HepG2 (cell line): Measurements from ENCODE around the gene RNU5B-1. TPM values are rescaled to one million over a fixed set of nuclear protein-coding genes. Genes with fewer than 3 reads are reported as not detected.
"Not testable (repeated sequence)": the region's sequence is repeated elsewhere in the genome, so short reads cannot be mapped to it uniquely, and the experiment has no call there.

ENCODE experiments used
- ATAC-seq: fragments of 200-7000 bp; cut with Tn5 transposase; 3 replicates; pipeline ENCODE4 v1.9.1; 2020; ENCODE audit warnings: mild to moderate bottlenecking, moderate library complexity
- BruUV-seq: library from RNA; stranded (reverse); fragments of 400-500 nt; replicated peaks from 2 replicates; lab custom pipeline; 2021; lab: Mats Ljungman, UMichigan
- CTCF ChIA-PET: fragments of 300-600 bp; formaldehyde crosslinking; extraction: SDS; loops from one replicate; lab custom pipeline; 2021; ENCODE audit warnings: low total read pairs, inconsistent platforms, low intra/inter-chr PET ratio; lab: Yijun Ruan, JAX
- POLR2A ChIA-PET: fragments of 350-600 bp; sonication (Branson Sonifier 250); formaldehyde crosslinking; loops from one replicate; lab custom pipeline; 2020; ENCODE audit warnings: antibody characterized with exemption, inconsistent platforms; lab: Yijun Ruan, JAX
- DNase-seq: peaks from one replicate; pipeline ENCODE4 v3.0.0-alpha.2; 2015; ENCODE audit warnings: low spot score
- FAIRE-seq: peaks from 3 replicates; lab custom pipeline; 2011; peaks lifted over from hg19 to GRCh38; lab: Jason Lieb, UNC
- H2AFZ ChIP-seq: one replicate; pipeline ENCODE4 v1.6.1; 2011; ENCODE audit warnings: low read length, inconsistent platforms
- H3K27ac ChIP-seq: fragments of 300-600 bp; 3 replicates; pipeline ENCODE4 v1.8.0; 2011; ENCODE audit warnings: mixed run types, mild to moderate bottlenecking, mixed read lengths, low read length, inconsistent platforms; ENCODE audit not compliant: insufficient read depth; ENCODE audit errors: extremely low read length
- H3K27me3 ChIP-seq, 2 experiments: fragments of 200-600 bp in 1 of 2; 2 replicates in 1 of 2; 3 replicates in 1 of 2; pipeline versions ENCODE4 v1.6.0 to v1.8.0; 2011; ENCODE audit warnings: low read length in 2 of 2, mild to moderate bottlenecking in 2 of 2, moderate library complexity in 2 of 2, inconsistent platforms in 1 of 2; ENCODE audit not compliant: insufficient read depth in 2 of 2, control insufficient read depth in 1 of 2
- H3K36me3 ChIP-seq, 2 experiments: fragments of 200-600 bp in 1 of 2; replicated peaks in 1 of 2; 2 replicates in 1 of 2; 3 replicates in 1 of 2; pipeline versions ENCODE4 v1.5.1 to v1.8.0; 2011; ENCODE audit warnings: low read length in 2 of 2, inconsistent platforms in 1 of 2; ENCODE audit not compliant: insufficient read depth in 2 of 2, control insufficient read depth in 1 of 2
- H3K4me1 ChIP-seq: 2 replicates; pipeline ENCODE4 v1.5.1; 2012; ENCODE audit warnings: low read length, inconsistent platforms; ENCODE audit not compliant: insufficient read depth
- H3K4me2 ChIP-seq: 2 replicates; pipeline ENCODE4 v1.6.0; 2011; ENCODE audit warnings: low read depth, low read length, inconsistent platforms
- H3K4me3 ChIP-seq, 3 experiments: fragments of 200-600 bp in 1 of 3; sonication (generic), shearing (Covaris generic) in 1 of 3; replicated peaks in 1 of 3; 2 replicates each; pipeline ENCODE4 v1.5.1; 2011 to 2016; ENCODE audit warnings: low read length in 3 of 3, inconsistent platforms in 2 of 3, low read depth in 2 of 3, mild to moderate bottlenecking in 2 of 3, control low read depth in 1 of 3, mixed read lengths in 1 of 3; ENCODE audit not compliant: insufficient read depth in 1 of 3
- H3K79me2 ChIP-seq: one replicate; pipeline ENCODE4 v1.6.1; 2011; ENCODE audit warnings: low read length, inconsistent platforms; ENCODE audit not compliant: insufficient read depth
- H3K9ac ChIP-seq: 2 replicates; pipeline ENCODE4 v1.6.0; 2011; ENCODE audit warnings: mild to moderate bottlenecking, low read depth, low read length, inconsistent platforms; ENCODE audit not compliant: insufficient read depth
- H3K9me3 ChIP-seq: 2 replicates; pipeline ENCODE4 v1.5.1; 2012; ENCODE audit warnings: mild to moderate bottlenecking, low read length
- H4K20me1 ChIP-seq: 2 replicates; pipeline ENCODE4 v1.6.0; 2011; ENCODE audit warnings: inconsistent platforms, mild to moderate bottlenecking, low read length, moderate library complexity; ENCODE audit not compliant: insufficient read depth
- RAD21 ChIP-seq: fragments of 450-650 bp; formaldehyde crosslinking; IDR thresholded peaks from 2 replicates; pipeline ENCODE4 v1.5.0; 2020; ENCODE audit warnings: mild to moderate bottlenecking
- SMC3 ChIP-seq: IDR thresholded peaks from 2 replicates; pipeline ENCODE4 v1.6.1; 2011; ENCODE audit warnings: low read length, improper control_type of control experiment
- STAG1 ChIP-seq: sonication (generic); formaldehyde crosslinking; IDR thresholded peaks from 2 replicates; pipeline ENCODE4 v1.4.0; 2020; ENCODE audit warnings: missing genetic modification reagents
- WGBS: methylation state at CpG from one replicate; pipeline ENCODE4 v1.1.6; 2017; ENCODE audit warnings: low lambda C conversion rate; 5-methylcytosine and 5-hydroxymethylcytosine counted together
- in situ Hi-C: cut with HindIII; loops from 2 replicates; pipeline ENCODE4 v1.10.0; 2017; ENCODE audit warnings: low pct_unique_long_range_greater_than_20kb; ENCODE audit not compliant: extremely low pct_ligation_motif_present
- intact Hi-C: fragments of 100-400 bp; cut with micrococcal nuclease; formaldehyde crosslinking; loops from one replicate; pipeline ENCODE4 v1.10.0; 2022; ENCODE audit not compliant: unreplicated experiment
- polyA plus RNA-seq, 8 experiments: library from polyadenylated mRNA; depleted of rRNA in 3 of 8; stranded (reverse) in 7 of 8; unstranded in 1 of 8; fragments of >200 nt; fragmentation: Illumina TruSeq in 4 of 8; extraction: Trizol in 4 of 8; gene quantifications; 2 replicates each; pipeline versions ENCODE4 v1.2.1 to v1.2.3, GENCODE V29; 2011 to 2016; ENCODE audit warnings: low read depth in 4 of 8, missing spikeins in 1 of 8, mixed read lengths in 1 of 8; ENCODE audit not compliant: insufficient read depth in 1 of 8
- total RNA-seq, 5 experiments: library from RNA; depleted of rRNA; stranded (reverse); fragments of >200 nt; fragmentation: Illumina TruSeq; extraction: Trizol; gene quantifications; 2 replicates each; pipeline ENCODE4 v1.2.3, GENCODE V29; 2016; ENCODE audit warnings: low read depth in 1 of 5
- TF ChIP-seq, protein P1 (sequence below): sonication (generic); formaldehyde crosslinking; IDR thresholded peaks from 2 replicates; pipeline ENCODE4 v1.5.0; 2020; ENCODE audit warnings: mild to moderate bottlenecking, missing genetic modification reagents, moderate library complexity

Gene RNU5B-1
- total and polyA plus RNA-seq, 2 of the 13 experiments (the other 11 are each of a cell fraction or from before 2014, with no cell fraction given) = 1,646 TPM; not detected in 1

DNA sequence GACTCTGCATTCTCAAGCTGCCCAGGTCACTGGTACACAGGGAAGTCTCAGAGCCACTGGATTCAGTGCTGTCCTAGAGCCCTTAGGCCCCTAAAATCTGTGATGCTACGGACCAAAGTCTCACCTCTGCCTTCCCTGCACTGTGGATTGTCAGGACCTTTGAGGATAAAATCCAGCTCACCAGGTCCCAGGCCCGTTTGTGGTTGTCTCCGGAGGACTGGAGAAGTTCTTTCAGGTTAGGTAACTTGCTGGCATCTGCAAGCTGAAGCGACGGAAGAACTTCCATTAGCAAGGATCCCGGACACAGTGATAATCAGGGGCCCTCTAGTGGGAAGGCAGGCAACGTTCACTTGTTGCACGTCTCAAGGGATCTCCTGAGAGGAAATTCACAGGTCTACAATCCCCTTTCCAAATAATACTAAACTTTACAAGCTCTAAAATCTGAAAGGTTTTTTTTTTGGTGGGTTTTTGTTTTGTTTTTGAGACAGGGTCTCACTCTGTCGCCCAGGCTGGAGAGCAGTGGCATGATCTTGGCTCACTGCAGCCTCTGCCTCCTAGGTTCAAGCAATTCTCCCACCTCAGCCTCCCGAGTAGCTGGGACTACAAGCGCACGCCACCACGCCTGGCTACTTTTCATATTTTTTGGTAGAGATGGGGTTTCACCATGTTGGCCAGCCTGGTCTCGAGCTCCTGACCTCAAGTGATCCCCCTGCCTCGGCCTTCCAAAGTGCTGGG lies 33.5 kb upstream of the RNU5B-1 start:
- H3K27me3 ChIP-seq, BruUV-seq, H3K79me2 ChIP-seq, H3K27ac ChIP-seq, H3K4me2 ChIP-seq, H3K4me1 ChIP-seq, H3K9me3 ChIP-seq, H3K4me3 ChIP-seq, H4K20me1 ChIP-seq, H3K9ac ChIP-seq, H2AFZ ChIP-seq: not testable (repeated sequence)
- ChIA-PET POLR2A (interaction anchor here (0.7 to 1.4 kb wide), 3 partner anchors 34 to 89 kb away, joined by 3 to 10 read pairs (median 4); partner anchors contain the start of genes CLPX and RNU5B-1), CTCF (interaction anchor here (0.7 to 3.5 kb wide), 3 partner anchors 27 to 237 kb away, joined by 3 to 28 read pairs (median 3); no protein-coding TSS in a partner anchor)
- TF ChIP-seq SMC3 = peak; percentile 91
- TF ChIP-seq STAG1 = peak; percentile 82
- TF ChIP-seq RAD21 (CRISPR knock-in tag) = peak; percentile 66
- TF ChIP-seq, protein P1, sequence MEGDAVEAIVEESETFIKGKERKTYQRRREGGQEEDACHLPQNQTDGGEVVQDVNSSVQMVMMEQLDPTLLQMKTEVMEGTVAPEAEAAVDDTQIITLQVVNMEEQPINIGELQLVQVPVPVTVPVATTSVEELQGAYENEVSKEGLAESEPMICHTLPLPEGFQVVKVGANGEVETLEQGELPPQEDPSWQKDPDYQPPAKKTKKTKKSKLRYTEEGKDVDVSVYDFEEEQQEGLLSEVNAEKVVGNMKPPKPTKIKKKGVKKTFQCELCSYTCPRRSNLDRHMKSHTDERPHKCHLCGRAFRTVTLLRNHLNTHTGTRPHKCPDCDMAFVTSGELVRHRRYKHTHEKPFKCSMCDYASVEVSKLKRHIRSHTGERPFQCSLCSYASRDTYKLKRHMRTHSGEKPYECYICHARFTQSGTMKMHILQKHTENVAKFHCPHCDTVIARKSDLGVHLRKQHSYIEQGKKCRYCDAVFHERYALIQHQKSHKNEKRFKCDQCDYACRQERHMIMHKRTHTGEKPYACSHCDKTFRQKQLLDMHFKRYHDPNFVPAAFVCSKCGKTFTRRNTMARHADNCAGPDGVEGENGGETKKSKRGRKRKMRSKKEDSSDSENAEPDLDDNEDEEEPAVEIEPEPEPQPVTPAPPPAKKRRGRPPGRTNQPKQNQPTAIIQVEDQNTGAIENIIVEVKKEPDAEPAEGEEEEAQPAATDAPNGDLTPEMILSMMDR = peak; percentile 82
- ATAC-seq (peak; percentile 87), DNase-seq (peak; percentile 51), FAIRE-seq (peak; percentile 66)
- peaks cover 0 to 12% of the 10 kb centered on the region in 2 experiments; a peak in 3 of 5 replicates for H3K36me3 ChIP-seq
- in situ Hi-C loops (loop anchor here (5.0 kb wide), 1 partner anchor 74 kb away; no protein-coding TSS in a partner anchor), intact Hi-C loops (loop anchor here (1.0 kb wide), 2 partner anchors 82 to 86 kb away; partner anchors contain the start of gene CLPX)
- 64% methylated on average over 12 of the region's 15 CpGs for WGBS
